Gastroesophageal sphincter (tissue), 3 donors: ENCODE measurements around the gene CROCC2.

Experiments used
- CTCF ChIP-seq, 4 experiments: fragments of 200-600 bp in 2 of 4; fragments of 450-650 bp in 2 of 4; sonication (generic) in 1 of 4; IDR thresholded peaks; one replicate each; pipeline ENCODE4 v1.5.1; 2017 to 2019; ENCODE audit warnings: antibody characterized with exemption in 4 of 4, mild to moderate bottlenecking in 2 of 4, moderate library complexity in 2 of 4
- EP300 ChIP-seq: sonication (generic); formaldehyde crosslinking; IDR thresholded peaks from one replicate; pipeline ENCODE4 v1.6.1; 2017; ENCODE audit warnings: antibody characterized with exemption, mild to moderate bottlenecking
- POLR2A ChIP-seq, 2 donors: fragments of 450-650 bp; IDR thresholded peaks; one replicate each; pipeline ENCODE4 v1.6.1; 2017; ENCODE audit warnings: antibody characterized with exemption in 2 of 2, mild to moderate bottlenecking in 2 of 2, moderate library complexity in 1 of 2
- POLR2AphosphoS5 ChIP-seq: sonication (generic); formaldehyde crosslinking; IDR thresholded peaks from one replicate; pipeline ENCODE4 v1.6.1; 2017; ENCODE audit warnings: antibody characterized with exemption

- no peak for TF ChIP-seq POLR2A (IDR thresholded peaks at IDR 0.05)
- no peak for TF ChIP-seq CTCF (IDR thresholded peaks at IDR 0.05)
- no peak for TF ChIP-seq EP300
- no peak for TF ChIP-seq POLR2AphosphoS5
Observed at GRCh38 chr2:241037498-241037897, 131.4 kb downstream of the CROCC2 start.
